ENCODE measurements around the gene VPS25. TPM values are rescaled to one million over a fixed set of nuclear protein-coding genes. Genes with fewer than 3 reads are reported as not detected.

VPS25 gene
- polyA plus RNA-seq, 2 of the 4 experiments (the other 2 are of a cell fraction): 119 to 143 TPM

DNA sequence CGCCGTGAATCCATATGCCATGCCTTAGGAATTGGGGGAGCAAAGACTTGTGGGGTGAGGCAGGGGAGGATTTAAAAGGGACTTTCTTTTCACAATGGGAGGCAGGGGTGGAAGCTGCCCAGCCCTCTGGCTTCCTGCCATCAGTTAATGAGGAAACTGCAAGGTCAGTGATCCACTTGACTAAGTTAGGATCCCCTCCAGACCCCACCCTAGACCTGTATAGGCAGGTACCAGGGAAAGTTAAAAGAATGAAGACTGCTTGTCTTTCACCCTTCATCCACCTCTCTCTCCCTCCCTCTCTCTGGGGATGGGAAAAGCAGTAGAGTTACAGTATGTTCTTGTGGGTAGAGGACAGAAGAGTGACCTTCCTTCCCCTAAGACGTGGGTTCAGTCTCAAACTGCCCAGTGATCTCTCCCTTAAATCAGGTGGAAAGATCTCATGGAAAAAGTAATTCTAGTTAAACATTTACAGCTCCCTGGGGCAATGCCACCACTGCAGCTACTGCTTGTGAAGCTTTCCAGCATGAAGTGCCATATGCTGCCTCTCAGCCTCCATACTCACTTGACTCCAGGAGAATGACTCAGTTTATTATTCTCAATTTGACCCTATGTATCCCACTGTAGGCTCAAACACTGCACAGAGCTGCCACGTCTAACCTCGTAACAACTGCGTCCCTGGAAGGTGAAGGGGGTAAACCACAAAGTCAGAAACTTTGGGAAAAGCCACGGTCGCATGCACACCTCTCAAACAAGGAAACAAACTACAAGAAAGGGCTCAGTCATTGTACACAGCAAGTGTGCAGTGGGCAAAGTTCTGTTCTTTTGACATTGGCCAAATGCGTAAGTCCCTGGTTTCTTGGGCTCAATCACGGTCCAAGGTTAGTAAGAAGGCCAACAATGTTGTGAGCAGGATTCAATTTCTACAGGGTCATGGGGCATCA, 24.1 kb downstream of the VPS25 start:
- Histone ChIP-seq H3K4me1 (peaks cover 25% of the 10 kb centered on the region), H3K9me3 (no peaks in the 10 kb centered on the region), H3K27ac (peak overlapping the region; percentile 83 to 92), H3K4me2 (peak overlapping the region; percentile 96), H3K4me3 (peak overlapping the region; percentile 72)
- ChIA-PET POLR2A (interaction anchor here (0.6 to 1.9 kb wide), 5 partner anchors 14 to 249 kb away, joined by 3 to 10 read pairs (median 3); partner anchors contain the start of genes RPL27 and VPS25), CTCF (interaction anchor here (0.6 to 24.6 kb wide), 8 partner anchors 12 to 219 kb away, joined by 3 to 336 read pairs (median 4); partner anchors contain the start of genes BECN1 and PSME3)
- FAIRE-seq: no peak
- TF ChIP-seq MAFK (IDR thresholded peaks at IDR 0.05; ENCODE audit: partially characterized antibody) (no peak), POLR2A (IDR thresholded peaks at IDR 0.05; ENCODE audit: low read length) (no peak), CBX8 (IDR thresholded peaks at IDR 0.05) (no peak), RARB (CRISPR knock-in tag; IDR thresholded peaks at IDR 0.05) (no peak), HEYL (CRISPR knock-in tag; IDR thresholded peaks at IDR 0.05) (no peak), NPAS2 (CRISPR knock-in tag; IDR thresholded peaks at IDR 0.05; ENCODE audit: borderline replicate concordance) (no peak), SREBF2 (IDR thresholded peaks at IDR 0.05) (no peak), RFX5 (IDR thresholded peaks at IDR 0.05) (no peak), ZSCAN20 (CRISPR knock-in tag; IDR thresholded peaks at IDR 0.05) (no peak), ESRRA (IDR thresholded peaks at IDR 0.05; ENCODE audit: borderline replicate concordance, low read length) (no peak), MYC (IDR thresholded peaks at IDR 0.05; ENCODE audit: borderline replicate concordance, low read length) (no peak), KDM1A (IDR thresholded peaks at IDR 0.05; ENCODE audit: low read depth) (no peak), CHD2 (IDR thresholded peaks at IDR 0.05; ENCODE audit: low read length, partially characterized antibody) (no peak), SMC3 (IDR thresholded peaks at IDR 0.05) (no peak), PHF8 (IDR thresholded peaks at IDR 0.05; ENCODE audit: borderline replicate concordance, low read depth) (no peak), CBX2 (IDR thresholded peaks at IDR 0.05; ENCODE audit: borderline replicate concordance, low read depth) (no peak)
- TF ChIP-seq, protein P1, sequence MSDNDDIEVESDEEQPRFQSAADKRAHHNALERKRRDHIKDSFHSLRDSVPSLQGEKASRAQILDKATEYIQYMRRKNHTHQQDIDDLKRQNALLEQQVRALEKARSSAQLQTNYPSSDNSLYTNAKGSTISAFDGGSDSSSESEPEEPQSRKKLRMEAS (IDR thresholded peaks at IDR 0.05): no peak
- TF ChIP-seq, protein P2, sequence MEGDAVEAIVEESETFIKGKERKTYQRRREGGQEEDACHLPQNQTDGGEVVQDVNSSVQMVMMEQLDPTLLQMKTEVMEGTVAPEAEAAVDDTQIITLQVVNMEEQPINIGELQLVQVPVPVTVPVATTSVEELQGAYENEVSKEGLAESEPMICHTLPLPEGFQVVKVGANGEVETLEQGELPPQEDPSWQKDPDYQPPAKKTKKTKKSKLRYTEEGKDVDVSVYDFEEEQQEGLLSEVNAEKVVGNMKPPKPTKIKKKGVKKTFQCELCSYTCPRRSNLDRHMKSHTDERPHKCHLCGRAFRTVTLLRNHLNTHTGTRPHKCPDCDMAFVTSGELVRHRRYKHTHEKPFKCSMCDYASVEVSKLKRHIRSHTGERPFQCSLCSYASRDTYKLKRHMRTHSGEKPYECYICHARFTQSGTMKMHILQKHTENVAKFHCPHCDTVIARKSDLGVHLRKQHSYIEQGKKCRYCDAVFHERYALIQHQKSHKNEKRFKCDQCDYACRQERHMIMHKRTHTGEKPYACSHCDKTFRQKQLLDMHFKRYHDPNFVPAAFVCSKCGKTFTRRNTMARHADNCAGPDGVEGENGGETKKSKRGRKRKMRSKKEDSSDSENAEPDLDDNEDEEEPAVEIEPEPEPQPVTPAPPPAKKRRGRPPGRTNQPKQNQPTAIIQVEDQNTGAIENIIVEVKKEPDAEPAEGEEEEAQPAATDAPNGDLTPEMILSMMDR (IDR thresholded peaks at IDR 0.05): no peak
- TF ChIP-seq, protein P3, sequence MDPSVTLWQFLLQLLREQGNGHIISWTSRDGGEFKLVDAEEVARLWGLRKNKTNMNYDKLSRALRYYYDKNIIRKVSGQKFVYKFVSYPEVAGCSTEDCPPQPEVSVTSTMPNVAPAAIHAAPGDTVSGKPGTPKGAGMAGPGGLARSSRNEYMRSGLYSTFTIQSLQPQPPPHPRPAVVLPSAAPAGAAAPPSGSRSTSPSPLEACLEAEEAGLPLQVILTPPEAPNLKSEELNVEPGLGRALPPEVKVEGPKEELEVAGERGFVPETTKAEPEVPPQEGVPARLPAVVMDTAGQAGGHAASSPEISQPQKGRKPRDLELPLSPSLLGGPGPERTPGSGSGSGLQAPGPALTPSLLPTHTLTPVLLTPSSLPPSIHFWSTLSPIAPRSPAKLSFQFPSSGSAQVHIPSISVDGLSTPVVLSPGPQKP (IDR thresholded peaks at IDR 0.05; ENCODE audit: low read depth, low read length): no peak
- no peak for DNase-seq (ENCODE audit: low read depth in 1 of 2, low spot score in 1 of 2)
- no peak for ATAC-seq
- WGBS (ENCODE audit: missing lambda C conversion rate): 79% methylated on average over 10 of the region's 10 CpGs

DNA sequence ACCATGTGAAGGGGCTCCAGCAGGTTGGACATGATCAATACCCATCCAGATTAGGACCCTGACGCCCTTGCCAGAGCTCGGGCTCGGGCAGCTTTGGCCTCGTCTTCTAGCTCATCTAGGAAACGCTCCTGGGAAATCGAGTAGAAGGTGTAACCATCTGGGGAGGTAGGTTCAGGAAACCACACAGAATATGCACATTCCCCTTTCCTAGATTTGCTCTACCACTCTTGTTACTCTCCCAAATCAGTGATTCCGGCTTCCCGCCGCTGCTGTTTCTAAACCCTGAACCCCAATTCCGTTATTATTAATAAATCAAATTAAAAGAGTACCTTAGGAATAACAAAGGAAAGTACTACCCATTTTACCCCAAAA, 24.7 kb downstream of the VPS25 start:
- CTCF ChIA-PET: interaction anchor here (0.5 to 24.6 kb wide), 8 partner anchors 11 to 1003 kb away, joined by 3 to 336 read pairs (median 4); partner anchors contain the start of gene BECN1
- TF ChIP-seq, protein P2 (IDR thresholded peaks at IDR 0.05): no peak
- no peak for TF ChIP-seq RAD21 (conservative IDR thresholded peaks at IDR 0.05 in 1 of 2, IDR thresholded peaks at IDR 0.05 in 1 of 2)
- no peak for TF ChIP-seq MYC (IDR thresholded peaks at IDR 0.05; ENCODE audit: borderline replicate concordance, low read length)
- no peak for TF ChIP-seq RFX5 (IDR thresholded peaks at IDR 0.05)
- no peak for TF ChIP-seq CBX8 (IDR thresholded peaks at IDR 0.05)
- no peak for TF ChIP-seq NFE2L2 (conservative IDR thresholded peaks at IDR 0.05; ENCODE audit: low read length)
- TF ChIP-seq FOSL2 (IDR thresholded peaks at IDR 0.05): no peak
- no peak for TF ChIP-seq FOSL2 (CRISPR knock-in tag; IDR thresholded peaks at IDR 0.05)
- TF ChIP-seq TFCP2L1 (CRISPR knock-in tag; IDR thresholded peaks at IDR 0.05): no peak
- TF ChIP-seq ZC3H11A (IDR thresholded peaks at IDR 0.05): no peak
- TF ChIP-seq HOXB5 (CRISPR knock-in tag; IDR thresholded peaks at IDR 0.05): no peak
- TF ChIP-seq TP53 (CRISPR knock-in tag; IDR thresholded peaks at IDR 0.05): no peak
- no peak for TF ChIP-seq RARB (CRISPR knock-in tag; IDR thresholded peaks at IDR 0.05)
- no peak for TF ChIP-seq RCOR1 (IDR thresholded peaks at IDR 0.05; ENCODE audit: low read depth, low read length)
- TF ChIP-seq RNF2 (IDR thresholded peaks at IDR 0.05; ENCODE audit: borderline replicate concordance, low read depth): no peak
- TF ChIP-seq NPAS2 (CRISPR knock-in tag; IDR thresholded peaks at IDR 0.05; ENCODE audit: borderline replicate concordance): no peak
- no peak for TF ChIP-seq MAFK (IDR thresholded peaks at IDR 0.05; ENCODE audit: partially characterized antibody)
- TF ChIP-seq MAZ (IDR thresholded peaks at IDR 0.05; ENCODE audit: borderline replicate concordance, low read depth, low read length): no peak
- no peak for TF ChIP-seq NR3C1 (IDR thresholded peaks at IDR 0.05)
- TF ChIP-seq PHF8 (IDR thresholded peaks at IDR 0.05; ENCODE audit: borderline replicate concordance, low read depth): no peak
- ATAC-seq: no peak
- WGBS (ENCODE audit: missing lambda C conversion rate): 13% methylated on average over 10 of the region's 10 CpGs
- POLR2A ChIA-PET: interaction anchor here (0.6 to 1.9 kb wide), 8 partner anchors 15 to 200 kb away, joined by 3 to 10 read pairs (median 3); partner anchors contain the start of genes BECN1, RETREG3, RPL27 and TUBG1
- FAIRE-seq: no peak
- DNase-seq (ENCODE audit: low read depth in 1 of 2, low spot score in 1 of 2): no peak
- Histone ChIP-seq H3K27ac (peak overlapping the region; percentile 83 to 92), H3K9me3 (no peaks in the 10 kb centered on the region), H3K4me3 (peak overlapping the region; percentile 72), H3K4me2 (peak overlapping the region; percentile 96), H3K4me1 (peaks cover 31% of the 10 kb centered on the region)

Measured in A549 (cell line).